ENCODE results near the gene TMEM154.
A peak's percentile ranks its signal among the peaks of the same experiment; 100 is the strongest.

The TMEM154 gene

GRCh38 chr4:152590179-152591031 lies 89.4 kb downstream of the TMEM154 start:
- no peak for DNase-seq

DNA sequence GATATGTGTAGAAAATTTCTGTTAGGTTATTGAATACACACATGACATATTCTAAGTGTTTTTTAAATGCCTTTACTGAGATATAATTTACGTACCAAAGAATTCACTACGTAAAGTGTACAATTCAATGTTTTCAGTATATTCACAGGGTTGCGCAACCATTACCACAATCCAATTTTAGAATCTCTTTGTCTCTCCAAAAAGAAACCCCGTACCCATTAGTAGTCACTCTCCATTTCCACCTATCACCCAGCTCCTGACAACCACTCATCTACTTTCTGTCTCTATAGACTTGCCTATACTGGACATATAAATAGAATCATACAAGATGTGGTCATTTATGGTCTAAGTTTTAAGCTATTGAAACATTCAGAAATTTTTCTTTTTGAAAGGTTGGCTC lies 90.9 kb downstream of the TMEM154 start:
- DNase-seq = no peak

GRCh38 chr4:152587127-152587526 lies 92.7 kb downstream of the TMEM154 start:
- DNase-seq = no peak

- no peak for DNase-seq
Observed at GRCh38 chr4:152586668-152587067, 93.1 kb downstream of the TMEM154 start.

- peak; percentile 37 for DNase-seq
Observed at GRCh38 chr4:152585023-152585441, 94.8 kb downstream of the TMEM154 start.

DNA sequence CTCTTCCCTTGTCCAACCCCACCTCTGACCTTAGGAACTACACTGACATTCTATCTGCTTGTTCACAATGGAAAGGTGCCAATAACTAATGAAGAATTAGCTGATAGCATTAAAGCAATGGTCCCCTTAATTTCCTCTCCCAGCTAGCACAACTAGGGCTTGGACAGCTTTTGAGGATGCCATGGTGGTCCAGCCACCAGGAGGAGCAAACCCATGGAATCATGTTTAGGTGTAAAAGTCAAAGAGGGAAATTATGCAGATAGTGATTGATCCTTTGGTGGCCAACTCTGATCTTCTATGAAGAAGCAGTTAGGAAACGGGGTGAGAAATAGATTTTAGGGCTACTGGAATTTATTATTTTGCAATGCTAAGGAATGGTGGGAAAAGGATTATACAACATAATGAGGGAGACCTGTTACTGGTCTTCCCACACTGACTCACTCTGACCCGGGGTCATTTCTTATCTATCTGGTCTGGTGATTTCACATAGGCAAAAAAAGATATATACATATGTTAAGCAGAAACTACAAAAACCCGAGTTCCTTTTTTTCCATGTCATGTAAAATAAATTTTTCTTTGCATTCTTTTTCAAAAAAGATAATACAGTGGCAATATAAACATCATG lies 98.1 kb downstream of the TMEM154 start:
- no peak for DNase-seq

- no peak for DNase-seq
Observed at GRCh38 chr4:152579916-152580315, 99.9 kb downstream of the TMEM154 start.

DNA sequence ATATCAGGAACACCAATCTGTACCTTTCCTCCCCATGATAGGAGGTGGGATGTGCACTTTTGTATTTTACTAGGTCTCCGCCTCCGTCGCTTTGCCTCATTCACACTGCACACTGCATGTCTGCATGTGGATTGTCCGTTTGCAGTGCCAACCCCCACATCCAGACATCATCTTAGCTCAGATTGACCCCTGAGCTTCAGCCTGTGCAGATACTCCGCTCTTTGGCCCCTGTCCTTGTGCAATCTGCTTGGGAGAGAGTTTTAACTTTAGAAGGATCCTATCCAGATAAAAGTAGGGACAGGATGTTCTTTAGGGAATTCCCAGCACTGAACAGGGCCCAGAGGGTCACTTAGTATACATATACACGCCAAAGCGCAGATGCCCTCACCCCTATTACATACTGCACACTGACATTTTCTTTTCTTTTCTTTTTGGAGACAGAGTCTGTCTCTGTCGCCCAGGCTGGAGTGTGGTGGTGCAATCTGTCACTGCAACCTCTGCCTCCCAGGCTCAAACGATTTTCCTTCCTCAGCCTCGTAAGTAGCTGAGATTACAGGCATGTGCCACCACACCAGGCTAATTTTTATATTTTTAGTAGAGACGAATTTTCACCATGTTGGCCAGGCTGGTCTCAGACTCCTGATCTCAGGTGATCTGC lies 100.6 kb downstream of the TMEM154 start:
- DNase-seq = no peak

DNA sequence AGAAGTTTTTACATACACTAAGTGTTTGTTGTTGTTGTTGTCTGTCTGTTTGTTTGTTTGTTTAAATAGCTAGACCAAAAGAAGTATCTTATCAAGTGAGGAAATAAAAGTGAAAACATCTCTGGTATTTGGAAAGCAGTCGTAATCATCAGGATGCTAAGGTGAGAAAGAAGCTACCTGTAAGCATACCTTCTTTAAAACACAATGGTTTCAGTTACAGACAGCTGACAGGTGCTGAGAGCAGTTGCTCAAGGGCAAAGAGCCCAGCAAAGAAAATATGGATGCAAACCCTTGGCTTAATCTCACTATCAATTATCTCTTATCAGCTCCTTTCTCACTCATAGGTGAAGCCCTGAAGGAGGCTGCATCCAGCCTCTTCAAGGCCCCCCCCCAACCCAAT lies 101.1 kb downstream of the TMEM154 start:
- no peak for DNase-seq

- DNase-seq = no peak
Observed at GRCh38 chr4:152577708-152578396, 101.9 kb downstream of the TMEM154 start.

- no peak for DNase-seq
Observed at GRCh38 chr4:152575533-152575932, 104.3 kb downstream of the TMEM154 start.

DNA sequence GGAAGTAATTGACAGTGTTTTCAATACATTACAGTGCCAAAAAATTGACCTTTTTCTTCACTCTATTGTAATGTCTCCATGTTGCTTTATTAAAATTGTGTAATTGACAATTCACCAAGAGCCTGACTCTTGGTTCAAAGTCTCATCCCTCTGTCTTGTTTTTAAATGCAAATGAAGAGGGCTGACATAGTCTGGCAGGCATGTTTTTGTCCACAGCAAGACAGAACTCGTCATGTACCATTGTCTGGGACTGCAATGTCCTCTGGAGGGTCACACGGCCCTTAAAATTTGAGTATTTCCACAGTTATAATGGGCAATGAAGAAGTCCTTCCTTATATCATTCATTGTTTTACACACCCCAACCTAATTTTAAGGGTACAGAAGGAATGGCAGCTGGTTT lies 105.9 kb downstream of the TMEM154 start:
- no peak for DNase-seq

DNA sequence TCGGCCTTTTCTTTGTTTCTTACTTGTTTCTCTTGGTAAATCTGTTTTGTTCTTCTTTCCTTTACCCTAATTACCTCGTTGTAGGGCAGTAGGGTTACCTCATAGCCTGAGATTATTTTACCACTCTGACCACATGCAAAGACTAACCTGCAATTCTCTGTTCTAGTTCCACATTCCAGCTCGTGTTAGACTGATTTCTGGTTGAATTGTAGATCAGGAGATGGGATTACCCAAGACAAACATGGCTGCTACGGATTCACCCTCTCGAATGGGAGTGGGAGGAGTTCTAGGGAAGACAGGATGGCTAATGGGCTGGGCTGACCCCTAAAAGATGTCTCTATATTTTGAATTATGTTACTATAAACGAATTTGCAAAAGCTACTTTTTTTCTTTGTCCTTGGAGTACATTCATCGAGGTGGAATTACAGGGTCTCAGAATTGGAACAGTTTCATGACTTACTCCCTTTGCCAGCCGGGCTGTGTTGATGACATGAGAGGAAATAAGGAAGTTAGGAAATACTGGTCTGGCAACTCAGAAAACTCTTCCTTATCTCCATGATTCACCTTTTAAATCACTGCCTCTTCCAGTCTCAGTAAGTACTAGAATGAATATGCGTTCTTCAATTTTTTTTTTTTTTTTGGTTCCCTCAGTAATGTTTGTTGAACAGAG lies 107.2 kb downstream of the TMEM154 start:
- no peak for DNase-seq

- DNase-seq = no peak
Observed at GRCh38 chr4:152571770-152572169, 108.0 kb downstream of the TMEM154 start.

DNA sequence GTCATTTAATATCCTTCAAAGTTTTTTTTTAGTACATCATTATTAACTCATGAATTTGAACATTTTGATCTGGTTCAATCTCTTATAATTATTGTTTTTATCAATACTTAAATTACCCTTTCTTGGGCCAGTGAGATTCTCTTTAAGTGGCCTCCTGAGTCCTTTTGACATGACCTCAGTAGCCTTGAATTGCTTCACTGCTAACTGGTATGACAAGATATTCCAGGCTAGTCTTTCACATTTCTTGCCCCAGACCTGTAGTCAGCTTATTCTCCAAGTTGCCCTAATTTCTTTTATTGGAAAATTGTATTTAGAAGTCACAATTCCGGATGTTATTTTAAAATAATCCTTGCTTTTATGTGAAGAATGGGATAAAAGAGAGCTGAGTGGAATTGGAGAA lies 108.5 kb downstream of the TMEM154 start:
- DNase-seq = no peak
